ENCODE measurements around the gene ABCC2. TPM values are rescaled to one million over a fixed set of nuclear protein-coding genes. Genes with fewer than 3 reads are reported as not detected.
"Not testable (repeated sequence)": the region's sequence is repeated elsewhere in the genome, so short reads cannot be mapped to it uniquely, and the experiment has no call there.

ABCC2 gene
- total and polyA plus RNA-seq, 2 experiments from 2014 or later: 0.45 to 2.4 TPM

DNA sequence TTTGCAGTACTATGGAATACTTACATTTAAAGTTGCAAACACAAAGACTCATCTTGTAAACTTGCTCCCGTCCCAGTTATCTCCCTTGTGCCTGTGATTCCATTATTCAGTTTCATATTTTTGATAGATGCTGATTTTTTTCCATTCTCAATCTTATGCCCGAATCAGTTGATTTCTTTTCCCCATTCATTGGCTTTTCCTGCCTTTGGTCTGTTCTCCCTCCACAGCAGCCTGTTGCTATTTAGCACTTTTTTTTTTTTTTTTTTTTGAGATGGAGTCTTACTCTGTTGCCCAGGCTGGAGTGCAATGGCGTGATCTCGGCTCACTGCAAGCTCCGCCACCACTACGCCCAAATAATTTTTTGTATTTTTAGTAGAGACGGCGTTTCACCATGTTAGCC is 78.0 kb downstream of the ABCC2 start (continued):
- TF ChIP-seq ZNF114 (CRISPR knock-in tag; IDR thresholded peaks at IDR 0.05) (no peak), EZH2 (IDR thresholded peaks at IDR 0.05; ENCODE audit: low read depth, unreplicated experiment) (no peak), EZH2phosphoT487 (IDR thresholded peaks at IDR 0.05; ENCODE audit: unreplicated experiment) (no peak), ZNF331 (CRISPR knock-in tag; IDR thresholded peaks at IDR 0.05; ENCODE audit: low read depth) (no peak), CTCF (conservative IDR thresholded peaks at IDR 0.05; ENCODE audit: low read depth in 2 of 2) (no peak)

- not testable (repeated sequence) for H3K36me3 Mint-ChIP-seq (ENCODE audit: low read depth); H4K20me1 ChIP-seq (replicated peaks; ENCODE audit: insufficient read depth); H3K4me1 Mint-ChIP-seq; H3K9me3 Mint-ChIP-seq; H3K27me3 Mint-ChIP-seq (ENCODE audit: insufficient read depth, low read depth, poor library complexity); ATAC-seq; H3F3A ChIP-seq (replicated peaks; ENCODE audit: low read depth); H3K36me3 ChIP-seq (ENCODE audit: insufficient read depth); H3K27ac ChIP-seq (ENCODE audit: low read depth); H3K4me3 Mint-ChIP-seq; H3K9me2 ChIP-seq (ENCODE audit: insufficient read depth); H3K4me3 ChIP-seq; H3K79me2 ChIP-seq (replicated peaks; ENCODE audit: insufficient read depth); H3K4me2 ChIP-seq; H3K27me3 ChIP-seq (ENCODE audit: insufficient read depth); H3K4me1 ChIP-seq (ENCODE audit: insufficient read depth); H3K27ac Mint-ChIP-seq; H2AFZ ChIP-seq; DNase-seq (ENCODE audit: low spot score)
Measured at GRCh38 chr10:99863535-99864240, 81.2 kb downstream of the ABCC2 start.

DNA sequence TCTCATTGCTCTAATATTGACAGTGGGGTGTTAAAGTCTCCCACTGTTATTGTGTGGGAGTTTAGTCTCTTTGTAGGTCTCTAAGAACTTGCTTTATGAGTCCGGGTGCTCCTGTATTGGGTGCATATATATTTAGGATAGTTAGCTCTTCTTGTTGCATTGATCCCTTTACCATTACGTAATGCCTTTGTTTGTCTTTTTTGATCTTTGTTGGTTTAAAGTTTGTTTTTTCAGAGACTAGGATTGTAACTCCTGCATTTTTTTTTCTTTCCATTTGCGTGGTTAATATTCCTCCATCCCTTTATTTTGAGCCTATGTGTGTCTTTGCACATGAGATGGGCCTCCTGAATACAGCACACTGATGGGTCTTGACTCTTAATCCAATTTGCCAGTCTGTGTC is 84.8 kb downstream of the ABCC2 start:
- not testable (repeated sequence) for H3K27ac ChIP-seq (ENCODE audit: low read depth); H3K27ac Mint-ChIP-seq; H3K9me3 Mint-ChIP-seq; H3K4me1 Mint-ChIP-seq; H3K27me3 Mint-ChIP-seq (ENCODE audit: insufficient read depth, low read depth, poor library complexity); H3K9me2 ChIP-seq (ENCODE audit: insufficient read depth); H3K4me2 ChIP-seq; H3K27me3 ChIP-seq (ENCODE audit: insufficient read depth); H3K79me2 ChIP-seq (replicated peaks; ENCODE audit: insufficient read depth); DNase-seq (ENCODE audit: low spot score); H4K20me1 ChIP-seq (replicated peaks; ENCODE audit: insufficient read depth); H3K4me3 Mint-ChIP-seq; H3K36me3 Mint-ChIP-seq (ENCODE audit: low read depth); H3K36me3 ChIP-seq (ENCODE audit: insufficient read depth); H2AFZ ChIP-seq; ATAC-seq; H3K4me1 ChIP-seq (ENCODE audit: insufficient read depth); H3K4me3 ChIP-seq; H3F3A ChIP-seq (replicated peaks; ENCODE audit: low read depth)

DNA sequence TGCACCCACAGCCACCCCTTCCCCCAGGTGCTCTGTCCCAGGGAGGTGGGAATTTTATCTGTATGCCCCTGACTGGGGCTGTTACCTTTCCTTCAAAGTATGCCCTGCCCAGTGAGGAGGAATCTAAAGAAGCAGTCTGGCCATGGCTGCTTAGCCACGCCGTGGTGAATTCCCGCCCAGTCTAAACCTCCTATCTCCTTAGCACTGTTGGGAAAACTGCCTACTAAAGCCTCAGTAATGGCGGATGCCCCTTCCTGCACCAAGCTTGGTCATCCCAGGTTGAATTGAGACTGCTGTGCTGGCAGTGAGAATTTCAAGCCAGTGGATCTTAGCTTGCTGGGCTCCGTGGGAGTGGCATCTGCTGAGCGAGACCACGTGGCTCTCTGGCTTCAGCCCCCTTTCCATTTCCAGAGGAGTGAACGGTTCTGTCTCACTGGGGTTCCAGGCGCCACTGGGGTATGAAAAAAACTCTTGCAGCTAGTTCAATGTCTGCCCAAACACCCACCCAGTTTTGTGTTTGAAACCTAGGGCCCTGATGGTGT is 87.2 kb downstream of the ABCC2 start:
- Histone ChIP-seq H3K27ac (ENCODE audit: low read depth) (no peak overlapping the region), H3K9me2 (ENCODE audit: insufficient read depth) (no peaks in the 10 kb centered on the region), H3K4me2 (no peak overlapping the region), H2AFZ (no peak overlapping the region), H3K36me3 (ENCODE audit: insufficient read depth) (no peaks in the 10 kb centered on the region), H3K4me1 (ENCODE audit: insufficient read depth) (no peaks in the 10 kb centered on the region), H3K79me2 (replicated peaks; ENCODE audit: insufficient read depth) (no peaks in the 10 kb centered on the region), H3K4me3 (no peak overlapping the region), H4K20me1 (replicated peaks; ENCODE audit: insufficient read depth) (no peaks in the 10 kb centered on the region), H3F3A (replicated peaks; ENCODE audit: low read depth) (0 out of 2 replicates have a peak, but pooled peaks cover under 1% of the 10 kb centered on the region), H3K27me3 (ENCODE audit: insufficient read depth) (no peaks in the 10 kb centered on the region)
- Mint-ChIP-seq H3K4me3 (no peak overlapping the region), H3K27me3 (ENCODE audit: insufficient read depth, low read depth, poor library complexity) (peaks cover 7% of the 10 kb centered on the region), H3K4me1 (no peaks in the 10 kb centered on the region; the same call in 2 of the 3 replicates), H3K36me3 (ENCODE audit: low read depth) (no peaks in the 10 kb centered on the region), H3K9me3 (peaks cover 10% of the 10 kb centered on the region), H3K27ac (no peak overlapping the region)
- DNase-seq (ENCODE audit: low spot score) (no peak), ATAC-seq (no peak)
- TF ChIP-seq, protein P1, sequence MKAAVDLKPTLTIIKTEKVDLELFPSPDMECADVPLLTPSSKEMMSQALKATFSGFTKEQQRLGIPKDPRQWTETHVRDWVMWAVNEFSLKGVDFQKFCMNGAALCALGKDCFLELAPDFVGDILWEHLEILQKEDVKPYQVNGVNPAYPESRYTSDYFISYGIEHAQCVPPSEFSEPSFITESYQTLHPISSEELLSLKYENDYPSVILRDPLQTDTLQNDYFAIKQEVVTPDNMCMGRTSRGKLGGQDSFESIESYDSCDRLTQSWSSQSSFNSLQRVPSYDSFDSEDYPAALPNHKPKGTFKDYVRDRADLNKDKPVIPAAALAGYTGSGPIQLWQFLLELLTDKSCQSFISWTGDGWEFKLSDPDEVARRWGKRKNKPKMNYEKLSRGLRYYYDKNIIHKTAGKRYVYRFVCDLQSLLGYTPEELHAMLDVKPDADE (IDR thresholded peaks at IDR 0.05): no peak
- no peak for TF ChIP-seq POLR2AphosphoS5 (IDR thresholded peaks at IDR 0.05; ENCODE audit: low read depth)
- TF ChIP-seq, protein P2, sequence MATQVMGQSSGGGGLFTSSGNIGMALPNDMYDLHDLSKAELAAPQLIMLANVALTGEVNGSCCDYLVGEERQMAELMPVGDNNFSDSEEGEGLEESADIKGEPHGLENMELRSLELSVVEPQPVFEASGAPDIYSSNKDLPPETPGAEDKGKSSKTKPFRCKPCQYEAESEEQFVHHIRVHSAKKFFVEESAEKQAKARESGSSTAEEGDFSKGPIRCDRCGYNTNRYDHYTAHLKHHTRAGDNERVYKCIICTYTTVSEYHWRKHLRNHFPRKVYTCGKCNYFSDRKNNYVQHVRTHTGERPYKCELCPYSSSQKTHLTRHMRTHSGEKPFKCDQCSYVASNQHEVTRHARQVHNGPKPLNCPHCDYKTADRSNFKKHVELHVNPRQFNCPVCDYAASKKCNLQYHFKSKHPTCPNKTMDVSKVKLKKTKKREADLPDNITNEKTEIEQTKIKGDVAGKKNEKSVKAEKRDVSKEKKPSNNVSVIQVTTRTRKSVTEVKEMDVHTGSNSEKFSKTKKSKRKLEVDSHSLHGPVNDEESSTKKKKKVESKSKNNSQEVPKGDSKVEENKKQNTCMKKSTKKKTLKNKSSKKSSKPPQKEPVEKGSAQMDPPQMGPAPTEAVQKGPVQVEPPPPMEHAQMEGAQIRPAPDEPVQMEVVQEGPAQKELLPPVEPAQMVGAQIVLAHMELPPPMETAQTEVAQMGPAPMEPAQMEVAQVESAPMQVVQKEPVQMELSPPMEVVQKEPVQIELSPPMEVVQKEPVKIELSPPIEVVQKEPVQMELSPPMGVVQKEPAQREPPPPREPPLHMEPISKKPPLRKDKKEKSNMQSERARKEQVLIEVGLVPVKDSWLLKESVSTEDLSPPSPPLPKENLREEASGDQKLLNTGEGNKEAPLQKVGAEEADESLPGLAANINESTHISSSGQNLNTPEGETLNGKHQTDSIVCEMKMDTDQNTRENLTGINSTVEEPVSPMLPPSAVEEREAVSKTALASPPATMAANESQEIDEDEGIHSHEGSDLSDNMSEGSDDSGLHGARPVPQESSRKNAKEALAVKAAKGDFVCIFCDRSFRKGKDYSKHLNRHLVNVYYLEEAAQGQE (IDR thresholded peaks at IDR 0.05; ENCODE audit: unreplicated experiment): no peak
- no peak for TF ChIP-seq JUNB (IDR thresholded peaks at IDR 0.05; ENCODE audit: unreplicated experiment)
- TF ChIP-seq CREB1 (CRISPR knock-in tag; IDR thresholded peaks at IDR 0.05; ENCODE audit: low read depth): no peak

All from GM23338 (cell line).